Trophoblast cell (in vitro differentiated cells and primary cell): Measurements from ENCODE around the gene CDH18.
"Not testable (repeated sequence)": the region's sequence is repeated elsewhere in the genome, so short reads cannot be mapped to it uniquely, and the experiment has no call there.

Source experiments
- DNase-seq, 2 donors: peaks; one replicate each; pipeline ENCODE4 v3.0.0-alpha.2; 2016
- H2AFZ ChIP-seq: 2 replicates; pipeline ENCODE4 v1.6.1; 2013; ENCODE audit warnings: low read length, moderate library complexity, mild to moderate bottlenecking; ENCODE audit not compliant: insufficient read depth, poor library complexity
- H2AK5ac ChIP-seq: 2 replicates; pipeline ENCODE4 v1.6.1; 2013; ENCODE audit warnings: mild to moderate bottlenecking, low read length
- H2BK120ac ChIP-seq: 2 replicates; pipeline ENCODE4 v1.6.1; 2013; ENCODE audit warnings: low read length, mild to moderate bottlenecking, moderate library complexity; ENCODE audit not compliant: insufficient read depth, poor library complexity
- H2BK12ac ChIP-seq: 2 replicates; pipeline ENCODE4 v1.6.1; 2013; ENCODE audit warnings: mild to moderate bottlenecking, low read length, moderate library complexity
- H2BK5ac ChIP-seq: 2 replicates; pipeline ENCODE4 v1.6.1; 2013; ENCODE audit warnings: low read length, low read depth, moderate library complexity, mild to moderate bottlenecking; ENCODE audit not compliant: poor library complexity
- H3K14ac ChIP-seq: 2 replicates; pipeline ENCODE4 v1.6.1; 2013; ENCODE audit warnings: mild to moderate bottlenecking, low read length
- H3K18ac ChIP-seq: 2 replicates; pipeline ENCODE4 v1.6.1; 2013; ENCODE audit warnings: mild to moderate bottlenecking, low read length
- H3K23ac ChIP-seq: 2 replicates; pipeline ENCODE4 v1.6.1; 2013; ENCODE audit warnings: low read length
- H3K27ac ChIP-seq: 2 replicates; pipeline ENCODE4 v1.5.1; 2013; ENCODE audit warnings: low read depth, mild to moderate bottlenecking, inconsistent platforms, low read length, moderate library complexity
- H3K27me3 ChIP-seq: 2 replicates; pipeline ENCODE4 v1.6.1; 2013; ENCODE audit warnings: inconsistent platforms, mild to moderate bottlenecking, low read length, moderate library complexity; ENCODE audit not compliant: insufficient read depth
- H3K36me3 ChIP-seq, 2 experiments: 1 replicate in 1 of 2; 2 replicates in 1 of 2; pipeline ENCODE4 v1.6.1; 2013; ENCODE audit warnings: low read length in 2 of 2, mild to moderate bottlenecking in 2 of 2, moderate library complexity in 1 of 2; ENCODE audit not compliant: insufficient read depth in 2 of 2, control insufficient read depth in 1 of 2
- H3K4ac ChIP-seq: 2 replicates; pipeline ENCODE4 v1.6.1; 2013; ENCODE audit warnings: low read depth, mild to moderate bottlenecking, low read length, moderate library complexity
- H3K4me1 ChIP-seq, 2 experiments: 1 replicate in 1 of 2; 2 replicates in 1 of 2; pipeline ENCODE4 v1.6.1; 2013; ENCODE audit warnings: low read length in 2 of 2, mild to moderate bottlenecking in 2 of 2, moderate library complexity in 1 of 2; ENCODE audit not compliant: insufficient read depth in 2 of 2, control insufficient read depth in 1 of 2
- H3K4me2 ChIP-seq: 2 replicates; pipeline ENCODE4 v1.6.1; 2013; ENCODE audit warnings: inconsistent platforms, mild to moderate bottlenecking, low read length, moderate library complexity
- H3K4me3 ChIP-seq: 2 replicates; pipeline ENCODE4 v1.5.1; 2013; ENCODE audit warnings: mild to moderate bottlenecking, low read depth, low read length, inconsistent platforms
- H3K79me1 ChIP-seq: one replicate; pipeline ENCODE4 v1.6.1; 2013; ENCODE audit warnings: low read length
- H3K79me2 ChIP-seq: 2 replicates; pipeline ENCODE4 v1.6.1; 2013; ENCODE audit warnings: low read length, mild to moderate bottlenecking; ENCODE audit not compliant: control insufficient read depth, insufficient read depth, poor library complexity
- H3K9ac ChIP-seq: 2 replicates; pipeline ENCODE4 v1.6.1; 2013; ENCODE audit warnings: mild to moderate bottlenecking, low read length
- H3K9me3 ChIP-seq: 2 replicates; pipeline ENCODE4 v1.6.1; 2013; ENCODE audit warnings: low read depth, mild to moderate bottlenecking, control low read depth, inconsistent platforms, low read length; ENCODE audit not compliant: insufficient read depth
- H4K12ac ChIP-seq: 2 replicates; pipeline ENCODE4 v1.6.1; 2013; ENCODE audit warnings: low read depth, mild to moderate bottlenecking, low read length, moderate library complexity
- H4K8ac ChIP-seq: 2 replicates; pipeline ENCODE4 v1.6.1; 2013; ENCODE audit warnings: low read depth, mild to moderate bottlenecking, low read length, moderate library complexity
- H4K91ac ChIP-seq: one replicate; pipeline ENCODE4 v1.6.1; 2013; ENCODE audit warnings: low read depth, mild to moderate bottlenecking, low read length, moderate library complexity
- WGBS: extraction: QIAGEN DNeasy Blood & Tissue Kit; methylation state at CpG from one replicate; pipeline ENCODE4 v1.1.7; 2013; ENCODE audit warnings: missing lambda C conversion rate; ENCODE audit not compliant: insufficient read length, insufficient coverage; ENCODE audit errors: extremely low coverage; 5-methylcytosine and 5-hydroxymethylcytosine counted together

CDH18 gene

DNA sequence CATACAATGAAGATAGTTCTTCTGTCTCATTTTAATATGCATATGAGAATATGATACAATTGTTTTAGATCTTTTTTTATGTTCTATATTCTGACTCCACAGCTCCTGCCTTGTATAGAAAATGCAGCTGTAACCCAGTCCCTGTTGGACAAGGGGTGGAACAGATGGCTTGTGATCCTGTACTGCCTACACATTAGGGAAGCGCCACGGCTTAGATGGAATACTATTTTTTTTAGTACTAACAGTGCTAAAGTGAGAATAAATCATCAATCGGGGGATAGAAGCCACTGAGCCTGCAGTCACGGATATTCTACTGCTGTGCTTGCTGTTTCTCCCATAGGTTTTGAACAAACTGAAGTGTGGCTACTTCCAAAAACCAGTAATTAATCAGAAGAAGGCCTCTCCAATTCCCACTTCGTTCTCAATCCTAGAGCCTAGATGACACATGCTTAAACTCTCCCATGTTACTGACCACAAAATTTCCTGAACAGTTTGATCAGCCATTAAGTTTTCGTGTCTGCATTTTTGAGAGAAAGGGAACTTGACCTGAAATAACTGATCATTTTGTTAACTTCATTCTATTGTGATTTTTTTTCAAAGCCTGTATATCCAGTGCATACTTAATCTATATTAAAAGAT lies 150.3 kb downstream of the CDH18 start:
- H2BK5ac ChIP-seq: no peak overlapping the region
- H3K4me3 ChIP-seq: no peak overlapping the region
- no peaks in the 10 kb centered on the region for H3K4me1 ChIP-seq
- no peak overlapping the region for H4K91ac ChIP-seq
- no peaks in the 10 kb centered on the region for H3K79me1 ChIP-seq
- no peak overlapping the region for H3K4ac ChIP-seq
- H3K9ac ChIP-seq: no peak overlapping the region
- DNase-seq: no peak
- no peak overlapping the region for H2BK120ac ChIP-seq
- no peak overlapping the region for H2AFZ ChIP-seq
- H3K9me3 ChIP-seq: no peaks in the 10 kb centered on the region
- H3K27me3 ChIP-seq: no peaks in the 10 kb centered on the region
- H2BK12ac ChIP-seq: no peak overlapping the region
- no peak overlapping the region for H2AK5ac ChIP-seq
- WGBS: no CpG with 5 or more reads among the region's 6 CpGs
- H3K23ac ChIP-seq: no peak overlapping the region
- H4K12ac ChIP-seq: no peak overlapping the region
- no peaks in the 10 kb centered on the region for H3K36me3 ChIP-seq
- H3K79me2 ChIP-seq: no peaks in the 10 kb centered on the region
- H3K14ac ChIP-seq: no peak overlapping the region
- H3K4me2 ChIP-seq: no peak overlapping the region
- no peak overlapping the region for H4K8ac ChIP-seq
- H3K18ac ChIP-seq: no peak overlapping the region
- H3K27ac ChIP-seq: no peak overlapping the region

DNA sequence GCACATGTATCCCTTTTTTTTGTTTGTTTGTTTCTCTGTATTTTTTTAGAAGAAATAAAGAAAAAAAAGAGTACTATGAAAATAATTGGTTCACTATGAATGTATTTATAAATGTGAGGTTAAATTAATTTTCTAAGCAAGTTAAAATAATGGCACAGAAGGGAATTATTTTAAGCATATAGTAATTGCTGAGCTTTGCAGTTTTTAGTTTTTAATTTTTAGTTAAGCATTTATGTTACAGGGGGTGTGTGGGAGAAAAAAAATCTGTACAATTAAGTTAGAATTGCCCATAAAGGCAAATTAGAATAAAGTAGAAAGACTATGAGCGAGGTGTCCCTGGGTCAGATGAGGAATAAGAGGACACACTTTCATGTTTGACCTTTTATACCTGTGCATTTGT lies 152.6 kb downstream of the CDH18 start:
- no peak overlapping the region for H2BK12ac ChIP-seq
- no peaks in the 10 kb centered on the region for H3K79me2 ChIP-seq
- H3K4me1 ChIP-seq: no peaks in the 10 kb centered on the region
- no peaks in the 10 kb centered on the region for H3K79me1 ChIP-seq
- no peaks in the 10 kb centered on the region for H3K36me3 ChIP-seq
- H3K4me3 ChIP-seq: no peak overlapping the region
- no peak overlapping the region for H2BK120ac ChIP-seq
- no peak for DNase-seq
- H2BK5ac ChIP-seq: no peak overlapping the region
- no peak overlapping the region for H4K8ac ChIP-seq
- H2AK5ac ChIP-seq: no peak overlapping the region
- no peaks in the 10 kb centered on the region for H3K27me3 ChIP-seq
- no peak overlapping the region for H3K4ac ChIP-seq
- H3K14ac ChIP-seq: no peak overlapping the region
- H3K18ac ChIP-seq: no peak overlapping the region
- no CpG with 5 or more reads among the region's 1 CpG for WGBS
- H3K23ac ChIP-seq: no peak overlapping the region
- no peak overlapping the region for H3K9ac ChIP-seq
- no peak overlapping the region for H4K12ac ChIP-seq
- H3K9me3 ChIP-seq: no peaks in the 10 kb centered on the region
- H3K27ac ChIP-seq: no peak overlapping the region
- H2AFZ ChIP-seq: no peak overlapping the region
- H3K4me2 ChIP-seq: no peak overlapping the region
- no peak overlapping the region for H4K91ac ChIP-seq

DNA sequence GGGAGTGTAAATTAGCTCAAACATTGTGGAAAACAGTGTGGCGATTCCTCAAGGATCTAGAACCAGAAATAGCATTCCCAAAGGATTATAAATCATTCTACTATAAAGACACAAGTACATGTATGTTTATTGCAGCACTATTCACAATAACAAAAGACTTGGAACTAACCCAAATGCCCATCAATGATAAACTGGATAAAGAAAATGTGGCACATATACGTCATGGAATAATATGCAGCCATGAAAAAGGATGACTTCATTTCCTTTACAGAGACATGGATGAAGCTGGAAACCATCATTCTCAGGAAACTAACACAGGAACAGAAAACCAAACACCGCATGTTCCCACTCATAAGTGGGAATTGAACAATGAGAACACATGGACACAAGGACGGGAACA lies 175.3 kb downstream of the CDH18 start:
- not testable (repeated sequence) for H3K79me1 ChIP-seq, H3K23ac ChIP-seq, H4K91ac ChIP-seq, DNase-seq, H3K36me3 ChIP-seq, H2BK120ac ChIP-seq, H2BK12ac ChIP-seq, H3K9ac ChIP-seq, H3K14ac ChIP-seq, H3K27me3 ChIP-seq, H2BK5ac ChIP-seq, H3K4me3 ChIP-seq, H4K8ac ChIP-seq, H4K12ac ChIP-seq, H3K4me2 ChIP-seq, H3K4me1 ChIP-seq, H3K9me3 ChIP-seq, H3K27ac ChIP-seq, H2AFZ ChIP-seq, H2AK5ac ChIP-seq, H3K79me2 ChIP-seq, H3K4ac ChIP-seq, H3K18ac ChIP-seq
- WGBS: no CpG with 5 or more reads among the region's 4 CpGs

DNA sequence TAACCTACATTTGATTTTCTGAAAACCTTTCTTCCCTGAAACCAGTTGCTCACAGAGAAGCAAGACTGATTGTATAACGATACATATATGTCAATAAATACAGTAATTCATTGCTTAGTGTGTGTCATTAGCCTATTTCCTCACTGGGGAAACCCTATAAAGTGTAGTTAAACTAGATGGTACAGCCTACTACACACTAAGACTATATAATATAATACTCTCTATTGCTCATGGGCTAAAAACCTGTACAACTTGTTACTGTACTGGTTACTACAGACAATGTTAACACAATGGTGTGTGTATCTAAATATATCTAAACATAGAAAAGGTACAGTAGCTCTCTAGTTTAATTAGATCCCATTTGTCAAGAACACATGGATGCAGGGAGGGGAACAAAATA lies 181.2 kb downstream of the CDH18 start:
- no peaks in the 10 kb centered on the region for H3K79me1 ChIP-seq
- no peak overlapping the region for H4K91ac ChIP-seq
- no peak overlapping the region for H2BK120ac ChIP-seq
- H3K18ac ChIP-seq: no peak overlapping the region
- no peak overlapping the region for H2AK5ac ChIP-seq
- no peaks in the 10 kb centered on the region for H3K9me3 ChIP-seq
- no peak overlapping the region for H3K14ac ChIP-seq
- H2AFZ ChIP-seq: no peak overlapping the region
- no peaks in the 10 kb centered on the region for H3K4me1 ChIP-seq
- H3K27me3 ChIP-seq: no peaks in the 10 kb centered on the region
- H2BK12ac ChIP-seq: no peak overlapping the region
- H3K36me3 ChIP-seq: no peaks in the 10 kb centered on the region
- H3K27ac ChIP-seq: no peak overlapping the region
- H3K9ac ChIP-seq: no peak overlapping the region
- no peak overlapping the region for H4K8ac ChIP-seq
- H3K4me2 ChIP-seq: no peak overlapping the region
- no peak overlapping the region for H3K4me3 ChIP-seq
- WGBS: no CpG with 5 or more reads among the region's 1 CpG
- no peak overlapping the region for H3K23ac ChIP-seq
- no peaks in the 10 kb centered on the region for H3K79me2 ChIP-seq
- H2BK5ac ChIP-seq: no peak overlapping the region
- no peak overlapping the region for H3K4ac ChIP-seq
- no peak for DNase-seq
- H4K12ac ChIP-seq: no peak overlapping the region
